GM18498 (cell line): ENCODE data around the gene RNF214.

Source experiments
- ATAC-seq: cut with Tn5 transposase; IDR thresholded peaks from one replicate; pipeline ENCODE4 v1.9.1; 2021; ENCODE audit warnings: mild to moderate bottlenecking, moderate library complexity; ENCODE audit not compliant: unreplicated experiment

RNF214 gene

DNA sequence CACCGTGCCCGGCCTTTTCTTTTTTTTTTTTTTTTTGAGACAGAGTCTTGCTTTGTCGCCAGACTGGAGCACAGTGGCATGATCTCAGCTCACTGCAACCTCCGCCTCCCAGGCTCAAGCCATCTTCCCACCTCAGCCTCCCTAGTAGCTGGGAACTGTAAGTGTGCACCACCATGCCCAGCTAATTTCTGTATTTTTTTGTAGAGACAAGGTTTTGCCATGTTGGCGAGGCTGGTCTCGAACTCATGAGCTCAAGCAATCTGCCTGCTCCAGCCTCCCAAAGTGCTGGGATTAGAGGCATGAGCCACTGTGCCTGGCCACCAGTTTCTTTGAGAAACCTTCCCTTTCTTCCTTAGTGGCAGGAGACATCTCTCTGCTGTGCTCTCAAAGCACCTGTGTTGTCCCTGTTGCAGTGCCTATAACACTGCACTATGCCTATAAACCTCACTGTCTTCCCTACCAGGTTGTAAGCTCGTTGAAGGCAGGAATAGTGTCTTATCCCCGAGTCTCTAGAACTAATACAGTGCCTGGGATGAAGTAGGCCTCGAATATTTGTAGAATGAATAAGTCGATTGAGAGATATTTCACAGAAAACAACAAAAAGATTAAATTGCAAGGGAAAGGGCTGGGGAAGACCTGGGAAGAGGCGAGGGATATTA, 19.6 kb upstream of the RNF214 start:
- ATAC-seq: no peak

DNA sequence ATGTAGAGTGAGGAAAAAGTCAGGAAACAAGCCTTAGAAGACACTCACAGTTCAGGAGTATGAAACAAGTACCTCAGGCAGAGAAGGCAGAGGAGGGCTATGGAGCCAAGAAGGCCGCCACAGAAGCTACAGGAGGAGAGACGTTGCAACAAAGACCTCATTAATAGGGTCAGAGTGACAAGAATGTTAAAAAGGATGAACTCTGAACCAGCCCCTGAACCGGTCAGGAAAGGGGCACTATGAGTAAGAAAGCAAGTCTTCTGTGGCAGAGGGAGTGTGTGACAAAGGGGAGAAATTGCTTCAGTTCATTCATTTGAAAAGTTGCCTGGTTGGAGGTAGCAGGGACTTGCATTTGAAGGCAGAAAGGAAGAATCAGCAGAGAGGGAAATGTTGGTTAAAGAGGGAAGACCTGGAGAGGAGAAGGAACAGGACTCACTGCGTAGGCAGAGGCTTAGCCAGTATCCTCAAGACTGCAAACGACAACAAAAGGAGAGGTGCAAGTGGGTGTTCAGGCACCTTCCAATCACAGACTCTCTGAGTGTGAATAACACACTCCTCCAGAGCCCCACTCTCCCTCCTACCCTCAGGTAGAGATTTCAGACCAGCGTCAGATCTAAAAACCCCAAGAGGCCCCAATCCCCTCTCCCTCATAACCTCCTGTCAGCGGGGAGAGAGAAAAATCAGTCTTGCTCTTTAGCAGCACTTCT, 17.9 kb upstream of the RNF214 start:
- ATAC-seq: no peak

DNA sequence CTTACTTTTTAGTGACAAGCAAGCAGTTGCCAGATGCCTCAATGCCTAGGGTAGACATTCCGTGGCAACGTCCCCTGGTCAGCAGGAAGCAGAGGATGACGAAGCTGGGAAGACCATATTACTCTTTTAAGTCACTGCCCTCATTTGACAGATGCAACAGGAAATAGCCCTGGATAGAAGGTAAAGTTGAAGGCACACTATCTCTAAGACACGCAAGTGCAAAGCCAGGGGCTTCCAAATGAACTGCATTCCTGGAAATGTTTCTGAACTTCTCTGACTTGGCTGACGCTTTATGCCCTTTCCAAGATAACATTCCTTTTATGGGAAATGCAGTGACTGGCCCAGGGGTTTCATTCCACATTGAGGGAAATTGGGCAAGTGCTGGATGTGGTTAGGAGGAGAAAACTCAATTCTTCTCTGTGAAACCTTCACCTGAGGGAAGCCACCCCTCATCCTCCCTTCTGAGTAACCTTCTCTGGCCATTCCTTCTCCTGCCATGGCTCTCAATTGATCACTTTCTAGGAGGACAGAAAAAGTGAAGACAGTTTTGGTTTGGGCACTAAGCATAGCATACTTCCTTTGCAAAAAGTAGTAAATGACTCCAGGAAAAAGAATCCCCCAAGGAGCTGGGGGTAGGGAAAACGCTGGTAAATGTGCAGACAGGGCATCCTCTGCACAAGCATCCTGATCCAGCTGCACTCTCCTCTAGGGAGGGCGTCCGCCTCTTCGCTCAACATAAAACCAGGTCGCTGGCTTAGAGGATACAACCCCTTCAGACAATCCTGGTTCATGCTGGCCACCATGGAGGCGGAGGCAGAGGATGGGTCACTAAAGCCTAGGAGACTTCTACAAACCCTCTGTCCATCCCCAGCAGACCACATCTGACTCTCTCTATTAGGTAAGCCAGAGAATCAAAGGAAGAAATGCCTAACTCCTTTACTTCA, 15.1 kb upstream of the RNF214 start:
- no peak for ATAC-seq

DNA sequence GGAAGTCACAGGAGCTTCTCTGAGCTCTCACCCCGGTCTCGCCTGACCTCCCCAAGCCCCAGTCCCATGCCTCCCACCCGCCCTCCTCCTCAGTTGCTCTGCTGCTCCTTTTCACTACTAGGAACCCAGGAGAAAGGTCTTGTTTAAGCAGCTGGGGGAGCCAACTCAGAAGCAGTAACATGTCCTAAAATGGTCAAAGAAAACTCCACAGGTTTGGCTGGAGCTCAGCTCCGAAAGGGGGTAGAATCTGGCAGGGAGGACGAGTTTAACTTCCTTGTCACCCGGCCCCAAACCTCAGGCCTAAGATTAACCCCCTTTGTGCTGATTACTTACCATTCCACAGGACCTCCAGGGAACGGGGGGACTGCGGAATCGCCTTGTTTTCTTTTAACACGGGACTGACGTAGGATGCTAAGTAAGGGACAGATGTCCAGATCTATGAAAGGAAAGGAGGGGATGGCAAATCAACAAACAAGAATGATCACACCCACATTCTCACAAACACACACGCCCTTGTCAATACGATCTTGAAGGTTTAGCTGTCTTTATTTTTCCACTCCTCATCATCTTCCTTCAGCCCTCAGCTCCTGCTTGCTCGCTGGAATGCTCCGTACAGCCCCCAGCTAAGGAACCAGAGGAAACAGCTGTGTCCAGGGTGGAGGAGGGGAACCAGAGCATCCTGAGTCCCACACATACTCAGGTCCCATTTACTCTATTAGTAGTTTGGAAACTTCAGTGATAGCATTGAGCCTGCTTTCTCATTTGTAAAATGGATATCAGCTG, 14.1 kb upstream of the RNF214 start:
- no peak for ATAC-seq

DNA sequence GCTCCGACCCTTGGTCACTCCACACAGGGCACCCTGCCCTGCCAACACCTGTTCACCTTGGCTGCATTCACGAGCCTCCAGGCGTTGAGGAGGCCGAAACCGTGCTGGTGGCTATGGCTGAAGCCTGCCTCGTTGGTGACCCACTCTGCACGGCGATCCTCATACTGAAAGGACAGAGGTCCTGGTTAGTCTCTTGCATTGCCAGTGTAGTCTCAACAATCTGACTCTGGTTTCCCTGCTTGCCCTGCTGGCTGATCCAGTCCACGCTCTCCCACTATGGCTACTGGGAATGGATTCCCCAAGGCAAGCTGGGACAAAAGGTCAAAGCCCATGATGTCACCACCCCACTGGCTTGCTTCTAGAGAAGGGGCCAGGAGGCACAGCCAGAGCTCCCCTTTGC, 13.5 kb upstream of the RNF214 start:
- ATAC-seq: no peak

DNA sequence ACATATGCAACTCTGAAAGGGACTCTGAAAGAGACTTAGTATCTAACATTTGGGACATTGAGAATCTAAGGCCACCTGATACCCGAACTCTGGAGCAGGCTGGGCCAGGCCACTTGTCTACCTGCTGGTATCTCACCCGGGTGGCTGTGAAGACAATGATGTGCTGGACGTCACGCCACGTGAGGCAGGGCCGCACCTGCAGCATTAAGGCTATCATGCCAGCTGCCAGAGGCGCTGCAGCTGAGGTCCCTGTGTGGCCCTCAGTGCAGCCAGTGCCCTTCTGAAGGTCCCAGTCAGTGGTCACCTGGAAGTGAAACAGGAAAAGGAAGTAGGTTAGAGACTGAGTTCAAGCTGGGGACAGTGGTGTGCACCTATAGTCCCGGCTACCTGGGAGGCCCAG, 13.0 kb upstream of the RNF214 start:
- ATAC-seq: no peak

DNA sequence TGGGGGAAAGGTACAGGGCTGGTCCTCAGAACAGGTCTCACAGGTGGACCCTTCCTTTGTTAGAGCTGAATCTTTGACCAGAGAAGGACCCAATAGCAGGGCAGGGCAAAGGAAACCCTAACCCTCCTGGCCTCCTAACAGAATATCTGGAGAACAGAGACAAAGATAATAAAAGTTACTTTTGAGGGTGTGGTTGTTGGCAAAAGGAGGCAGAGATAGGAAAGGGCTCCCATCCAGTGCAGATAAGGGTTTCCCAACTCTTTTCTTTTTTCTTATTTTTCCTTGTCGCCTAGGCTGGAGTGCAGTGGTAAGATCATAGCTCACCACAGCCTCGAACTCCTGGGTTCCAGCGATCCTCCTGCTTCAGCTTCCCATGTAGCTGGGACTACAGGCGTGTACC, 12.5 kb upstream of the RNF214 start:
- ATAC-seq: no peak

DNA sequence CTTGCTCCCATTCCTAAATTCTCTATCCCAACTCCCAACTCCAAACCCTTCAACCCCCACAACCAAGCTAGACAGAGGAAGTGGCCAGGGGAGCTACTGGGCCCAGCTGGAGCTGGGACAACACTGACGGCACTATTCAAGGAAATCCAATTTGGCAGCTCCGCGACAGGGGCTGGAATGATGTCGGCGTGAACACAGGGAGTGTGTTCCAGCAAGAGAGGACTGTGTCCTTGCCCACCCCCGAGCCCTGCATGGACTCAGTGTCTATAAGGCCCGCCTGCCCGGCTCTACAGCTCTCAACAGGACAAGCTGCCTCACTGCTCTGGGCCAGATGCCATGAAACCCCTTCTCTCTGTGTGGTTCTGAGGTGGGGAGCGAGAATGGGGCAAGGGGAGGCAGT, 11.9 kb upstream of the RNF214 start:
- no peak for ATAC-seq

DNA sequence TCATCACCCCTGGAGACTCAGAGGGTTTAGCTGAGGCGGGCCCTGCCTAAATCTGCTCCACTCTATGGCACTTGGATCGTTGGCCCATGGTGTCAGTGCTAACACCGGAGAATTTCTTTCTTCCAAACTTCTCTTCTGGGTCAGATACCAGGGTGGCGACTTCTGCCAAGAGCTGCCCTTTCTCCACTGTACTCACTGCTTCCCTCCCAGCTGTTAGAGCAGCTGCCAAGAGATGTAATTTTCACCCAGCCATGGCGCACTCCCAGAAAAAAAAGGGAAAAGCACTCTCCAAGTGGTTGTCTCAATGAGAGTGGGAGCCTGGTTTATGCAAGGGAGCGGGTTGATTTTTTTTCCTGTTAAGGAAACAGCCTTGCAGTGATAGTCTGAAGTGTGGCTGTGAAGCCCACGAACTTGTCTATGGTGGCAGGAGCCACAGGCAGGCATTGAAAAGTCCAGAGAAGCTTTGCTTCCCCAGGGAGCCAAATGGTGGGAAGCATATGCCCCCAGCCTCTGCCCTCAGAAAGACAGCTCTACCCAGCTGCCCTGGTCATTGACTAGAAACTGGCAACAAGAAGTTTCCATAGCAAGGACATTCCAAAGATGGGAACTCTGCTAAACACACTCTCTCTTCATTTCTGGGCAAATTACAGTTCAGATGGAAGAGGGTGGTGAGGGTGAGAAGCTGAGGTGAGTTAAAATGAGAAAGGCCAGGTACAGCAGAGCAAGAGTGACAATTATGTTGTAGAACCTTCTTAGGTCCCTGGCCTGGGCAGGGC, 11.3 kb upstream of the RNF214 start:
- ATAC-seq: no peak

DNA sequence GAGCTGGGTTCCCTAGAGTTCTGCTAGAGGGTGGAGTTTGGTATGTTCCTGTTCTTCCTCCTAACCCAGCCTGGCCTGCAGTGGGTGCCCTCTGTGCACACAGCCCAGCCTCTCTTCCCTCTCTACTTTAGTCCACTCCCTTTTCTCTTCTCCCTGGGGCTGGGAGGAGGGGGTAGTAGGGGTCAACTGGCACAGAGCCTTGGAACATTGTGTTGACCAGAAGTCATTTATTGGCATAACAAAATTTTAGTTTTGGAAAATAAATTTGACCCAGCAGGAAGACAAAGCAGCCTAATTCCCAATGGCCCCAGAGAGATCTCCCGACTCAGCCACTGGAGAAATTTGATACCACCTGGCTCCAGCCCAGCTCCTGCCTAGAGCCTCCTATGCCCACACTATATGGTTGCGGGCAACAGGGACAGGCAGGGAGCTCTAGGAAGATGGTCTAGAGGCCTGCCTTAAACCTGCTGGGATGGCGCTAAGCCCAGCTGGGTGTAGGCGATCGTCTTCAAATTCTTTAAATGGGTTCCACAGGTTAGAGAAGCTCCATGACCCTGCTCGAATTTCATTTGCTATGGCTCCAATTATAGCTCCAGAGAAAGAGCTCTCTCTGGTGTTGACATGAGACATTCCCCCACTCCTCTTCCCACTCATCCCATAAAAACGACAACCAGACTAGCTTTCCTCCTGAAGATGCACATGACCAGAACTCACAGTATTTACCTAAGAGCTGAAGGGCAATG, 10.5 kb upstream of the RNF214 start:
- ATAC-seq: no peak

DNA sequence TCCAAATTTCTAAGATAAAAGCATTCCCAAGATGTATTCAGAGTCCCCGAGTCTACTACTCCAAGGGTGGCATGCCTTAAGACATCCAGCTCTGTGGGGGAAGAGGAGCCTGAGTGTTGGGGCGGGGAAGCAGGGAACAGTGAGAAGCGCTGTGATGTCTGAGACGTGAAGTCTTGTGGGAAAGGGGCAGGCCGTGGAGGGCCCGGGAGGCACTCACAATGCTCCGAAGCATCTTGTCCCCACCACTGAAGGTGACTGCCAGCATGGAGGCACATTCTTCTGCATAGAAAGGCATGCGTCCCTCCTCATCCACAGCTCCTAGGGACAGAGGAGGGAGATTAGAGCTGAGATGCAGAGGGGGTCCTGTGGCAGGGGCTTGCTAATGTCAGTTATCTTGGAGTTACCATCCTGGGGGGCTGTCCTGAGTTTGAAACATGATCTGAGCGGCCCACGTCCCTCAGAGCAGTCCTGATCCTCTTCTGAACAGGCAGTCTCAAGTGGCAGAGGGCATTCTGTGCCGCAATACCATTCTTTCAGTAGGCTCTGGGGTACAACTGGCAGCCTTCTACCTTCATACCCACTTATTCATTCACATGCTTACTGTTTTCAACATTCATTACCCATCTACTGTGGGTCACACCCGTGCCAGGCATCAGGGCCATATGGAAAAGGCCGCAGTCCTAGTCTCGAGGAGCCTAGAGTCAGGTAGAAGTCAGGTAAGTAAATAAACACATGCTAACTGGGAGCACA, 9.3 kb upstream of the RNF214 start:
- no peak for ATAC-seq

DNA sequence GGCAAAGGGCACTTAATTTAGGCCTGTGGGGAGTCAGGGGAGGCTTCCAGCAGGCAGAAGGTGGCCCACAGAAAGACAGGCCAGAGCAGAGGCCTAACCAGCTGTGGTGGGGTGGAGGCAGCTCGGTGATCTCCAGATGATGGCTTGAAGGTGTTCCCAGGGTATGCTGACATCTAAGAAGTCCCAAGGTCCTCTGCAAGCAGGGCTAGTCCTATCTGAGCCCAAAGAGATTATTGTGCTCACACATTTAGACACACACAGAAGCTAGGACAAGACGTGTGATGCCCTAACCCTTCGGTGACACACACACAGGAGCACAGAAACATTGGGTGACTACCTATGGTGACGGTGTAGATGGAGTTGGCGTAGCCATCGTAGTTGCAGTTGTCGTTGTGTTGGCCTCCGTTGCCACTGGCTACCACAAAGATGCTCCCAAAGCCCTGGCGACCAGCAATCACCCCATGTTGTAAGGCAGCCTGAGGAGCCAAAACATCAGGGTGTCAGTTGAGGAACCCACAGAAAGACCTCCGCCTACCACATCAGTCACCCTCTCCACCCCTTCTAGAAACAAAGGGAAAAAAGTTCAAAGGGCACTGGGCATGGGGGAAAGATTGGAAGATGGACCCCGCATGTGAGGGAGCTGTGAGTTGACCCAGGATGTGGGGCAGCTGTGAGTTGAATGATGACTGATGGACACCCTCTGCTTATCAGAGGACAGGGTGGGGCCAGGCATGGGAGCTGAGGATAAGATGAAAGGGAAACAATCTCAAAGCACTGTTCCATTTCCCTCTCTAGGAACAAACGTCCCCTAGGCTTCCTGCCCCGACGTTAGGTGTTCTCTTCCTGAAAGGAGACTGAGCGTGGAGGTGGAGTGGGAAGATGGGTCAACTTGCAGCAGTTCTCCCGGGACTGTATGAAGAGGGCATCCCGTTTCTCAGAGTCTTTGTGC, 8.5 kb upstream of the RNF214 start:
- ATAC-seq: no peak

DNA sequence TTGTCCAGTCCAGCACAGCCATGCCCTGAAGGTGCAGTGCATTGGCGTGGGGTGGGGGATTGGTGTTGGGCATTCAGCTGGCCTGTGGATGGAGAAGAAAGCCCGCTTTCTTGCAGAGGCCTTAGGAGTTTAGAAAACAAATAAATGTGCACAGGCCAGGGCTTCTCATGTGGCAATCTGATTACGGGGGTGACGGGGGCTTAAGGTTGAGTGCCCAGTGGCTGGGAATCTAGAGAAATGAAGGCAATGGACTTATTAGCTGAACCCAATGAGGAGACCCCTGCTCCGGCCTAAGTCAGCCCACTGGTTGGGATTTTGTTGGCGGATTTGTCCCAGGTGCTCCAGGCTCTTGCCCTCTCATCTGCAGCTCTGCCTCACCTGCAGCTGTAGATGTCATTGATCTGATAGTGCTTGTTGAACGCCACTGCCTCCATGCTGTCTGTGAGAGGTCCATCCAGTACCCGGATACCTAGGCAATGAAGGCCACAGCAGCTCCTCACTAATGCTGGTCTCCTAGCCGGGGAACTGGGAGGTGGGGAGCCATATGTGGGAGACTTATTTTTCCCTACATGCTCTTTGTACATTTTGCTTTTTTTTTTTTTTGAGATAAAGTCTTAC, 6.8 kb upstream of the RNF214 start:
- no peak for ATAC-seq

DNA sequence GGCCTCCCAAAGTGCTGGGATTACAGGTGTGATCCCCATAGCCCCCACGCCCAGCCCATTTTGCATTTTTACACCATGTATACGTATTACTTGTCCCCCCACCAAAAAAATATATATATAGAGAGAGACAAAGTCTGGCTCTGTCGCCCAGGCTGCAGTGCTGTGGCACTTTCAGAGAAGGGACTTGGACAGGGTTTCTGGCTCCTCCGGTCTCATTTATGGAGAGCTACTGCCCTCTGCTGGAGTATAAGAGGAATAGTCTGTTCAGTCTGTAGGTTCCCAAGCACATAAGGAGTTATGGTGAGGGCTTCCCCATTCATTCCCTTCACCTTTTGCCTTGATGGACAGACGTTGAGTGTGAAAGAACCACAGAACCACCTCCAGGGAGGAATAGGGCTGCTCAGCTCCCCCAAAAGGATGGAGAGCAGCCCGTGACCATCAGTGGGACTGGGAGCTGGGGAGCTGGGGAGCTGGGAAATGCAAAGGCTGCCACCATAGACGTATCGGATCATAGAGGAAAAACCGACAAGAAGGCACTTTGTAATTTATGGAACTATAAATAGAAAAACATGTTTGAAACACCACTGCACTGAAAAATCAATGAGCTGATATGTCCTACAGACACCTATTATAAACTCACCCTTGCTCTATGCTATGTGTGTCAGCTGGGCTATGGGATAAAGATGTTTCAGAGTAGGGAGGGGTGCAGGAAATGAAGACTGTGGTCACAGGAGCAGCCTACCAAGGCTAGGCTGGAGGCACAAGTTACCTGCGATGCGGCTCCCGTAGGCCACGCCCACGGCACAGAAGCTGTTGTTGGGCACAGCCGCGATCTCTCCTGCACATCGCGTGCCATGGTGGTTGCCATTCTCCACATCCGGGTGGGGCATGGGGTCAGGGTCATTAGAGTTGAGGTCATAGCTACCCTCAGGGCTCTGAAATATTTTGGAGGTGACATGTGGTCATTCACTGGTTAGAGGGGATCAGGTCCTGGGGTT, 5.8 kb upstream of the RNF214 start:
- ATAC-seq: peak; percentile 49

DNA sequence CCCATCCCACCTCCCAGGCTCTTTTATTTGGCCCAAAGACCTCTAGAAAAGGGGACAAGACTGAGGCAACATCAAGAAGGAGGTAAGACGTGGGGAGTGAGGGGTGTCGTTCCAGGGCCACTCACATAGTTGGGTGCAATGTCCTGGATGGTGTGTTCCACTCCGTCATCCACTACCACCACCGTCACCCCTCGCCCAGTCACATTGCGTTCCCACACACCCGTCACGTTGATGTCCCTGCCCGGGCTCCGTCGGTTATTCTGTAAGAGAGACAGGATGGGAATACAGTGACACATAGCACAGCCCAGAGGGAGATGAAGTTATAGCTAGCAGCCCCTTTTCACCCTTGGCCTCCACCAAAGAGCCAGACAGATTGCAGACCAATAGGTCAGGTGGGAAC, 4.4 kb upstream of the RNF214 start:
- no peak for ATAC-seq

DNA sequence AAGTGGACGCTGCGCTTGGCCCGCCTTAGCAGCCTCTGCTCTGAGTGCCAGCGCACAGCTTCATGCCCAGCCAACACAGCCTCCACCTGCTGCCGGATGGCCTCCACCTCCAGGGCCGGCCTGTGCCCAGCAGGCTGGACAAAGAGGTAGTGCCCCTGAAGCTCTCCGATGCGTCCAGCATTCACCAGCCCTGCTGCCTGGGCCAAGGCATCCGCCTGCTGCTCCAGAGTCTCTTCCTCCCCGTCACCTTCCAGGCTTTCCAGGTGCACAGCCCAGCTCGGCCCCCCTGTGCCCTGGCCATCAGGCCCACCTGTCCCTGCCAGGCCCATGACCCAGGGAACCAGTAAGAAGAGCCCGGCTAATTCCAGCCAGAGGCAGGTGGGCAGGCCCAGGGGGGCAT, 3.1 kb upstream of the RNF214 start:
- no peak for ATAC-seq
